ENCODE results near the gene SNTG2.

GRCh38 chr2:925309-925708, 25.3 kb upstream of the SNTG2 start:
- TF ChIP-seq CTCF (IDR thresholded peaks at IDR 0.05) (no peak), POLR2A (IDR thresholded peaks at IDR 0.05) (no peak)

All from heart left ventricle (tissue), 13 donors.